Vagina (tissue), 2 donors: ENCODE measurements around the gene PLK4.

ENCODE experiments used
- CTCF ChIP-seq, 3 experiments: fragments of 450-650 bp in 2 of 3; fragments of 200-600 bp in 1 of 3; sonication (generic) in 1 of 3; IDR thresholded peaks; one replicate each; pipeline ENCODE4 v1.5.1; 2017 to 2019; ENCODE audit warnings: antibody characterized with exemption in 3 of 3, mild to moderate bottlenecking in 2 of 3, moderate library complexity in 2 of 3
- POLR2A ChIP-seq, 2 donors: fragments of 450-650 bp; IDR thresholded peaks; one replicate each; pipeline ENCODE4 v1.6.1; 2017; ENCODE audit warnings: antibody characterized with exemption in 2 of 2, mild to moderate bottlenecking in 2 of 2, moderate library complexity in 2 of 2
- POLR2AphosphoS5 ChIP-seq, 2 donors: sonication (generic); formaldehyde crosslinking; IDR thresholded peaks; one replicate each; pipeline ENCODE4 v1.9.0; 2017; ENCODE audit warnings: antibody characterized with exemption in 2 of 2, mild to moderate bottlenecking in 2 of 2, low read depth in 1 of 2; ENCODE audit not compliant: insufficient read depth in 1 of 2

GRCh38 chr4:127888559-127888958, 7.9 kb downstream of the PLK4 start:
- TF ChIP-seq CTCF (IDR thresholded peaks at IDR 0.05) (no peak), POLR2AphosphoS5 (IDR thresholded peaks at IDR 0.05; ENCODE audit: insufficient read depth in 1 of 2, low read depth in 1 of 2) (no peak), POLR2A (IDR thresholded peaks at IDR 0.05) (no peak)
